Fibroblast of peridontal ligament (primary cell): ENCODE data around the gene TTLL6.
"Not testable (repeated sequence)": the region's sequence is repeated elsewhere in the genome, so short reads cannot be mapped to it uniquely, and the experiment has no call there.

Experiments used
- DNase-seq: peaks from one replicate; pipeline ENCODE4 v3.0.0-alpha.2; 2010; ENCODE audit errors: extremely low read depth

TTLL6 gene

GRCh38 chr17:48816774-48817590, at the start of gene TTLL6:
Gene TTLL6, minus strand, starts transcription at chr17:48817229. Its CDS starts 157 bp downstream, at chr17:48817072.
- peak; percentile 12 for DNase-seq

DNA sequence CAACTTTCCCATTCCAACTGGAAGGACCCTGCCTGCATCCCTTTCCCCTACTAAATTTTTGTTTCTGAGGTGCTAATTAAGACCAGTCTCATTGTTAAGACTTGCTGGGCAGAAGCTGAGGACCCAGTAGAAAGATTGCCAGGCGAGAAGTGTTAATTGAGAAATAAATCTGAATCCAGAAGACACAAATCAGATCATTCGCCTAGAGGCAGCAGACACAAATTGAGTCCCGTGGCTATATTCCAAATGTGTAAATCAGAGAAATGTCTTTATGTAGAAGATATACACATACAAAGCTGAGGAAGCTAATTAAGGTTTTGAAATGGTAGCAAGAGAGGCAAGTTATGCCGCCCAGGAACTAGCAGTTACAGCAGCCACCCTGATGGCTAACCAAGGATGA, 43.4 kb upstream of the TTLL6 start:
- DNase-seq, result no peak

DNA sequence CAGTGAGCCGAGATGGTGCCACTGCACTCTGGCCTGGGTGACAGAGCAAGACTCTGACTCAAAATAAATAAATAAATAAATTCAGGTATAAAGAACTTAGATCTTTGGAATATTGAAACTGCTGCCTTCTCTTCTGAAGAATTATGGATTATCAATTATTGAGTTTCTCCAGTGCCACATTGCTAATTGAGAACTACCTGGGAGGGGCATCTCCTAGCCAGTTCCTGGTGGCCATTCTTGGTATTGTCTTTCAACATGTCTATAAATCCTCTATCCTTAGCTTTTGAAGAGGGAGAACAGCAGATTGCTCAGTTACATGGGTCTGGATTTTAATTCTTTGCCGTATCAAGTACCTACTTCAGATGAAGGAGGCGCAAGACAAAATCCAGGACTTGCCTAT, 43.0 kb upstream of the TTLL6 start:
- no peak for DNase-seq

DNA sequence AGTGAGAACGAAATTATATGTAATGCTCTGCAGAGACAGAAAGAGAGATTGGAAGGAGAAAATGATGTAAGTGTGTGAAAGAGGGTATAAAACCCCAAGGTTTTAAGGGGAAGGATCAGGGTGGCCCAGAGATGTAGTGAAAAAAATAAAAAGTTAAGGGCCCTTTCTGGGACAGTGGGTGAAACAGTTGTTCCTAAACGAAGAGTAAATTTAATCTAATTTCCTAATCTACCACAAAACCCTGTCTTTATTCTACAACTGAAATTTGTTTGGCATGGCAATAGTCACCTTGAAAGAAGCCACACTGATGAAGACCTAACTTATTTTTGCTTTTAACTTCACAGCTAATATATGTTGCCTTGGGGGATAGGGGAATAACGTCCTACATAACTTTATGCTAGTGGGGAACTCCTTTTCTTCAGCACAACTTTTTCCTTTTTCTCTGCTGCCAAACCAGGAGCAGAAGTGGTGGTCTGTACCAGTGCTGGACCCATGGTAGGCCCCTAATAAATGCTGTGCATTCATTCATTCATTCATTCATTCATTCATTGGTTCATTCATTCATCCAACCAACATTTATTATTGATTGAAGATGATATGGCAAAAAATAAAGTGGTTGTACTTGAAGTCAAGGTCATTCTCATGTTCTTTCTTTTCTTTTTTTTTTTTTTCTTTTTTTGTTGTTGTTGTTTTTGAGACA, 39.2 kb upstream of the TTLL6 start:
- DNase-seq, result no peak

DNA sequence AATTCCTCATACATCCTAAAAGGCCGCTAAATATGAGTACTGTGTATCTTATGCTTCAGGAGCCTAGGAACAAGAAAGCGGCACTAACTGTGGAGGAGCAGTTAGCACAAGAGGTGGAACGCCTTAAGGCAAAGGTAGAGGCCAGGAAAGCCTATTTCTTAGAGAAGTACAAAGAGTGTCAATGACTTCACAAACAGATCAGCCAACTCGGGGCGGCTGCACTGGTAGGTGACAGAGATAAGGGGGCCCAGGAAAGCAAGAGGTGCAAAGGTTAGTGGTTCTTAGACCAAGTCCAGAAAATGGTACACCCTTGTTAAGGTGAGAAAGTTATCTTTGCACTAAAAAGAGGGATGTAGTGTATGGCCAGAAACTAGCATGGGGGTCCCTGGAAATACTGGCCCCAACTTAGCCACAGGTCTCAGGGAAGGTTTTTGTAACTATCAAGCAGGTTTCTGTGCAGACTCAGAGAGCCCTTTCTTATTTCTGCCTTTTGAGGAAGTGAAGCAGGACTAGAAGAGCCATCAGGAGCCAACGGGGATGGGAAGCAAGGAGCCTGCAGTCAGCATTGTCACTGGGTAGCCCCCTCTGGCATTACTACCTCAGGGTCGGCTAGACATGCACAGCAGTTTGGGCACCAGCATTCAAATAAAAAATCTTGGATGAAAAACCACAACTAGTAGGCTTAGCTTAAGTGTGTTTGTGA, 37.9 kb upstream of the TTLL6 start:
- DNase-seq, result no peak

GRCh38 chr17:48850792-48851323, 33.8 kb upstream of the TTLL6 start:
- no peak for DNase-seq

GRCh38 chr17:48843187-48843900, 26.3 kb upstream of the TTLL6 start:
- DNase-seq, result peak; percentile 58

DNA sequence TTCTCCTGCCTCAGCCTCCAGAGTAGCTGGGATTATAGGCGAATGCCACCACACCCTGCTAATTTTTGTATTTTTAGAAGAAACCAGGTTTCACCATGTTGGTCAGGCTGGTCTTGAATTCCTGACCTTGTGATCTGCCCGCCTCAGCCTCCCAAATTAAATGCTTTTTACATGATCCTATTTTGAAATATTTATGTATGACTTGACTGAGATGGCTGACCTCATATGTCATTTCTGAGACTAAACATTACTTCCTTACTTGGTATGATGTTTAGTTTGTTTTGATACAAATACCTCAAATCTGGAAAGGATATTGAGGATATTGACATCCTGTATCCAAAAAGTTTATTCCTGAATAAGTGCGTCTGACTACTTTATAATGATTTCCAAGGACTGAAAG, 25.7 kb upstream of the TTLL6 start:
- peak; percentile 49 for DNase-seq

DNA sequence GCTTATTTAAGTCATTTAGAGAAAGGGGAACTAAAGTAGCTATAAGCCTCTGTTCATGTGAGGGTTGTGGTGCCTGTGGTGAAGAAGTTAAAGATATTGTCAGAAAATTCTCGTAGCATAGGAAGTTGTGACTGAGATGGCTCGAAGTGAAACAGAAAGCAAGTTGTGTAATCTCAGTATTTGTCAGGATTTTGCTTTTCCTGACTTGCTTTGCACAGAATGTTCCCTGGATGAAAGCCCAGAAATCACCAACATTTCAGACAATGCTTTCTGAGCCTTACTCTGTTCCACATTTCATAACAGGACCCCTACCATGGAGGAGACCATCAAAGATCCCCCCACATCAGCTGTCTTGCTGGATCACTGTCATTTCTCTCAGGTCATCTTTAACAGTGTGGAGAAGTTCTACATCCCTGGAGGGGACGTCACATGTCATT, 24.4 kb upstream of the TTLL6 start:
- peak; percentile 86 for DNase-seq

- DNase-seq, result peak; percentile 22
Observed at GRCh38 chr17:48840441-48840840, 23.4 kb upstream of the TTLL6 start.

- not testable (repeated sequence) for DNase-seq
Observed at GRCh38 chr17:48837458-48837857, 20.4 kb upstream of the TTLL6 start.

DNA sequence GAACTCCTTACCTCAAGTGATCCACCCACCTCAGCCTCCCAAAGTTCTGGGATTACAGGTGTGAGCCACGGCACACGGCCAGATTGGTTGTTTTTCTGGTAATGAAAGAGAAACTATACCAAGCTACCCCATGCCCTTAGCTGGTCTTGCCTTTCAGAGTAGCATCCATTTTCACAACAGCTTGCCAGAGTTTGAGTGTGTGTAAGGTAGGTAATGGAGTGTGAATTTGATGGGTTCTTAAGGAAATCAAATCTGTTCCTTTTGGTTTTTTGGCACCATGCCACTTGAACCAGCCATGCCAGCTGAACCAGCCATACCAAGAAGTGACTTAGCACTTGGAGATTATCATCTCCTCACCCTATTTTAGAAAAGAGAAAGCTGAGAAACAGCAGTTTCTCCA, 18.9 kb upstream of the TTLL6 start:
- no peak for DNase-seq

- no peak for DNase-seq
Observed at GRCh38 chr17:48834973-48835372, 17.9 kb upstream of the TTLL6 start.

DNA sequence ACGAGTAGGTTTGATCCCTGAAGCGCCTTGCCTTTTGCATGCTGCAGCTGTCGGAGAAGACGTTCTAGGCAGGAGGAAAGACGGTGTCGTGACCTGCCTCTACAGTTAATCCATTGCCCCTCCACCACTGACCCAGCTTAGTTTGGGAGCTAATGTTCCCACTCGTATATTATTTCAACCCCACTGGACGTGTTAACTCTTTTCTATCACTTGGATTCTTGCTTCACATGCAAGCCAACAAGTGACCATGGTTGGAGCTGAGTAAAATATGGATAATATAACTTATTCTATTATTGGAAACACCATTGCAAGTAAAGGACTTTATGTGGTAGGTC, 14.5 kb upstream of the TTLL6 start:
- DNase-seq, result no peak

GRCh38 chr17:48830840-48831548, 14.0 kb upstream of the TTLL6 start, which contains the start of gene CALCOCO2:
Gene CALCOCO2, plus strand, starts transcription at chr17:48831035. Its CDS starts 10,673 bp downstream, at chr17:48841708.
- peak; percentile 82 for DNase-seq

DNA sequence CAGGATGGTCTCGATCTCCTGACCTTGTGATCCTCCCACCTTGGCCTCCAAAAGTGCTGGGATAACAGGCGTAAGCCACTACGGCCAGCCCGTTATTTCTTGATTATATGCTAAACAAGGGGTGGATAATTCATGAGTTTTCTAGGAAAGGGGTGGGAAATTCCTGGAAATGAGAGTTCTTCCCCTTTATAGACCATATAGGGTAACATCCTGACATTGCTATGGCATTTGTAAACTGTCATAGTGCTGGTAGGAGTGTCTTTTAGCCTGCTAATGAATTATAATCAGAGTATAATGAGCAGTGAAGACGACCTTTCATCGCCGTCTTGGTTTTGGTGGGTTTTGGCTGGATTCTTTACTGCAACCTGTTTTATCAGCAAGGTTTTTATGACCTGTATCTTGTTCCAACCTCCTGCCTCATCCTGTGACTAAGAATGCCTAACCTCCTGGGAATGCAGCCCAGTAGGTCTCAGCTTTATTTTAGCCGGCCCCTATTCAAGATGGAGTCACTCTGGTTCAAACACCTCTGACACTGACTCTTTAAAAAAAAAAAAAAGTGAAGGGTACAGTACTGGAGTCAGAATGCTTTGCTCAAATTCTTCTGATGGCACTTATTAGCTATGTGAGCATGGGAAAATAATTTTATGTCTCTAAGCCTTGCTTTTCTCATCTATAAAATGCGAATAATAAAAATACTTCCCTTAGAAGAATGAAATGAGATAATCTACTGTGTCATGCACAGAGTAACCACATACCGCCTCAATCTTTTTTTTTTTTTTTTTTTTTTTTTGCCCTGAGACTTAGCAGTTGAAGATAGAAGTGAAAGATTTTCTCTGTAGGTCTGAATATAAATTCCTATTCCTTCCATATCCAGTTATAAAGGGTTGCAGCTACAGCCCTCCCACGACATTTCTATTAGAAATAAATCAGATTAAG, 8.7 kb upstream of the TTLL6 start:
- DNase-seq, result no peak

DNA sequence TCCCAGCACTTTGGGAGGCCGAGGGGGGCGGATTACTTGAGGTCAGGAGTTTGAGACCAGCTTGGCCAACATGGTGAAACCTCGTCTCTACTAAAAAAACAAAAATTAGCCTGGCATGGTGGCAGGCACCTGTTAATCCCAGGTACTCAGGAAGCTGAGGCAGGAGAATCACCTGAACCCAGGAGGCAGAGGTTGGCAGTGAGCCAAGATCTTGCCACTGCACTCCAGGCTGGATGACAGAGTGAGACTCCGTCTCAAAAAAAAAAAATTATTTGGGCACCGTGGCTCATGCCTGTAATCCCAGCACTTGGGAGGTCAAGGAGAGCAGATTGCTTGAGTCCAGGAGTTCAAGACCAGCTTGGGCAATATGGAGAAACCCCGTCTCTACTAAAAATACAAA, 3.9 kb upstream of the TTLL6 start:
- not testable (repeated sequence) for DNase-seq

DNA sequence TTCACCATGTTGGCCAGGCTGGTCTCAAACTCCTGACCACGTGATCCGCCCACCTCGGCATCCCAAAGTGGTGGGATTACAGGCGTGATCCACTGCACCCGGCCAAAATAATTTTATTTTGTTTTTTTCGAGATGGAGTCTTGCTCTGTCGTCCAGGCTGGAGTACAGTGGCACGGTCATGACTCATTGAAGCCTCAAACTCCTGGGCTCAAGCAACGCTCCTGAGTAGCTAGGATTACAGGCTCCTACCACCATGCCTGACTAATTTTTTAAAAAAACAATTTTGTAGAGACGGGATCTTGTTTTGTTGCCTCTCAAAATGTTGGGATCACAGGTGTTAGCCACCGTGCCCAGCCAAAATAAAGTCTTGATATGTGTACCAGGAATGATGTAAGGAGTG, 2.4 kb upstream of the TTLL6 start:
- no peak for DNase-seq

GRCh38 chr17:48818361-48818841, 1.4 kb upstream of the TTLL6 start:
- no peak for DNase-seq

DNA sequence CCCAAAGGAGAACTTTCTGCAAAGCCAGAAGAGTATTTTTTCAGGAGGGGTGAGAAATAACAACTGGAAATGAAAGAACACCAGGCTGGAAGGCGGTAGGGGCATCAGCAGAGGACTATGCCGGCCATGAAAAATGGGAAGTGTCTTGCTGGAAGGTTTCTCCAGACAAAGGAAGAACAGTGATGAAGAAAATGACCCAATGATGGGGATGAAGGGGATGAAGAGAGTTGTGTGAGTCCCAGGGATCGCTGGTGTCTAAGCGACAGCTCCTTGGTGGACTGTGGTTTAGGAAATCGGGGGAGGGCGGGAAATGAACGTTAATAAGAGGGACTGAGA, 623 bp downstream of the TTLL6 start:
- no peak for DNase-seq
